ENCODE data around the gene IL3.

The IL3 gene

GRCh38 chr5:132057498-132058255 is 2.8 kb upstream of the IL3 start:
- no peak for DNase-seq

GRCh38 chr5:132058646-132059042 is 1.8 kb upstream of the IL3 start:
- DNase-seq: no peak

- DNase-seq: no peak
These were observed 1.3 kb upstream of the IL3 start for GRCh38 chr5:132059043-132059695.

- no peak for DNase-seq
These were observed 557 bp upstream of the IL3 start for GRCh38 chr5:132059696-132060500.

- peak; percentile 39 for DNase-seq
These were observed 2.8 kb downstream of the IL3 start for GRCh38 chr5:132063090-132063911.

GRCh38 chr5:132064140-132064539 is 3.7 kb downstream of the IL3 start:
- DNase-seq: no peak

- DNase-seq: peak; percentile 43
These were observed 4.4 kb downstream of the IL3 start for GRCh38 chr5:132064738-132065331.

- DNase-seq: peak; percentile 11
These were observed 5.0 kb downstream of the IL3 start for GRCh38 chr5:132065351-132065937.

- DNase-seq: no peak
These were observed 5.7 kb downstream of the IL3 start for GRCh38 chr5:132065951-132066701.

- DNase-seq: no peak
These were observed 6.4 kb downstream of the IL3 start for GRCh38 chr5:132066871-132067270.

GRCh38 chr5:132067451-132067850 is 7.0 kb downstream of the IL3 start:
- DNase-seq: no peak

GRCh38 chr5:132067941-132068808 is 7.7 kb downstream of the IL3 start:
- no peak for DNase-seq

GRCh38 chr5:132069561-132069960 is 9.1 kb downstream of the IL3 start:
- no peak for DNase-seq

GRCh38 chr5:132069994-132070393 is 9.5 kb downstream of the IL3 start:
- DNase-seq: no peak

GRCh38 chr5:132070460-132071337 is 10.2 kb downstream of the IL3 start:
- DNase-seq: no peak

- no peak for DNase-seq
These were observed 10.9 kb downstream of the IL3 start for GRCh38 chr5:132071338-132071707.

- DNase-seq: no peak
These were observed 11.6 kb downstream of the IL3 start for GRCh38 chr5:132072070-132072469.

GRCh38 chr5:132072528-132072927 is 12.1 kb downstream of the IL3 start:
- DNase-seq: no peak
